ENCODE measurements around the gene SLC9C2.
"Not testable (repeated sequence)": the region's sequence is repeated elsewhere in the genome, so short reads cannot be mapped to it uniquely, and the experiment has no call there.

Gene SLC9C2

GRCh38 chr1:173462666-173463065 is 140.2 kb downstream of the SLC9C2 start:
- not testable (repeated sequence) for DNase-seq (ENCODE audit: low read depth in 2 of 3, low spot score in 1 of 3)

DNA sequence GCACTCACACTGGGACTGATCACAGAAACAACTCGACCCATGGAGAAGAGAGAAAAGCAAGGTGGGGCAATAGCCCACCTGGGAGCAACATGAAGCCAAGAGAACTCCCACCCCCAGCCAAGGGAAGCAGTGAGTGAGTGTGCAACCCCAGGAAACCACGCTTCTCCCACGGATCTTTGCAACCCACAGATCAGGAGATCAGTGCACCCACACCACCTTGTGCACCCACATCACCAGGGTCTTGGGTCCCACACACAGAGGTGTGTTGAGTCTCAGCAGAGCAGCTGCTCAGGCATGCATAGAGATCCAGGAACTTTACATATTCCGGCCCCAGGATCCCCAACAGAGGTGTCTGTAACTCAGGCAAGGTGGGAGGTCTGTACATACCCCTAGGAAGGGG is 143.0 kb downstream of the SLC9C2 start:
- no peak for DNase-seq (ENCODE audit: low read depth in 2 of 3, low spot score in 1 of 3)

DNA sequence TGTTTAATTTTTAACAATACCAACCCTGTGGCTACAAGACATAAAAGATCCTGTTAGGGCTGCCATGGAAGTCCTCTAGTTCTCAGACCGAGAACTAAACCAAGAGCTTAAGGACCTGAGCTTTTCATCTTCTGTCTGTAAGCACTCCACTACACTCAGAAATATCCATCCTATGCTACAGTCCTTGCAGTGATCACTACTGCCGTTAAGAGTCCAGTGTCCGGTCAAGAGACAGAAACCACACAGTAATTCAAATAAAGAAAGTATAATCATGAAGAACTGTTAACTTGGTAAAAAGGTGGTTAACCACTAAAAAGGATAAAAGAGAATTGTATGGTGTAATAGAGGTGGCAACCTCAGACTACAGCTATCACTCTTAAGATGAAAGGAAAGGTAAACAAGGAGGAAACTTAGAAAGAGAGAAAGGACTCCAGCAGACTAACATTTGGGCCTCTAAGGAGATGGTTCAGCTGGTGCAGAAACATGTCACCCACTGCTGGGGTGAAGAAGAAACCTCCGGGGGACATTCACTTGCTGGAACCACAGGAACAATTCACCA is 147.8 kb downstream of the SLC9C2 start:
- no peak for DNase-seq (ENCODE audit: low read depth in 2 of 3, low spot score in 1 of 3)

- DNase-seq (ENCODE audit: low read depth in 2 of 3, low spot score in 1 of 3): no peak
These were observed 148.9 kb downstream of the SLC9C2 start for GRCh38 chr1:173453982-173454381.

DNA sequence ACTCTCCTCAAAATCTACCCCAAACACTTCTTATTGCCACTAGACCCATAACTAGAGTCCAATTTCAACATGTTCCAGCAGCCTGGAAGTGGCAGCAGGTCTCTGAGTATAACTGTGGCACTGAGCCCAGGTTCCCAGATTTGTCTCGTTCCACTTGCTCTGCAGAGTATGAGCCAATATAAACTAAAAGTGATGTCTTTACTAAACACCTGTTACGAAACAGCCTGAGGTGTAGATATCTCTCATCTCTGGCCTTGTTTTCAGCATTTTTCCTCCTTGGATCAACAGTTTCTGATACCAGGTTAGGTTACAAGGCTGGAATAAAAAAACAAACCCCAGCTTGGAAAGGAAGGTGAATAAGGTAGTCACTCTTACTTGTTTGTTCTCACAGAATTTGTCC is 150.9 kb downstream of the SLC9C2 start:
- no peak for DNase-seq (ENCODE audit: low read depth in 2 of 3, low spot score in 1 of 3)
